ENCODE data around the gene HES5. TPM values are rescaled to one million over a fixed set of nuclear protein-coding genes. Genes with fewer than 3 reads are reported as not detected.

The HES5 gene
- total and polyA plus RNA-seq, 2 experiments from 2014 or later, result 0.16 to 0.21 TPM

DNA sequence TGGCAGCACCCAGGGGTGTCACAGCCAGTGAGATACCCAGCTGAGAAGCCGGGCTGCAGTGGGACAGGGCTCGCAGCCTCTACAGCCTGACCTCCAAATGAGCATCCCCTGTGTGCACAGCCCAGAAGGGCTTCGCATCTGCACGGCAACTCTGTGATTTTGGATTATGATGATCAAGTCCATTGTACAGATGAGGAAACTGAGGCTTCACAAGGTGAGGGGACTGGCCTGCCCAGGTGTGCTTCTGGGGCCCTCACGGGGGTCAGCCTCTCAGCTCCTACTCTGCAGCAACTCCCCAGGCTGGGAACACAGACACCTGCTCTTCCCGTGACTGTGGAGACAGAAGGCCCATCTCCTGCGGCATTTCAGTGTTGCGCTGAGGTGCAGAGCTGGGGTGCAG lies 8.8 kb upstream of the HES5 start:
- Histone ChIP-seq H3K36me3 (ENCODE audit: insufficient read depth) (no peaks in the 10 kb centered on the region), H4K20me1 (replicated peaks; ENCODE audit: insufficient read depth) (no peaks in the 10 kb centered on the region), H3K79me2 (replicated peaks; ENCODE audit: insufficient read depth) (no peaks in the 10 kb centered on the region), H2AFZ (no peak overlapping the region), H3K27ac (ENCODE audit: low read depth) (no peak overlapping the region), H3K4me2 (no peak overlapping the region), H3F3A (replicated peaks; ENCODE audit: low read depth) (0 out of 2 replicates have a peak, but pooled peaks cover 3% of the 10 kb centered on the region), H3K4me3 (no peak overlapping the region), H3K9me2 (ENCODE audit: insufficient read depth) (no peaks in the 10 kb centered on the region), H3K4me1 (ENCODE audit: insufficient read depth) (peaks cover 14% of the 10 kb centered on the region), H3K27me3 (ENCODE audit: insufficient read depth) (peaks cover 25% of the 10 kb centered on the region)
- no peak for TF ChIP-seq EZH2phosphoT487 (IDR thresholded peaks at IDR 0.05; ENCODE audit: unreplicated experiment)
- TF ChIP-seq NANOG (IDR thresholded peaks at IDR 0.05; ENCODE audit: borderline replicate concordance), result no peak
- no peak for TF ChIP-seq JUNB (IDR thresholded peaks at IDR 0.05; ENCODE audit: unreplicated experiment)
- TF ChIP-seq ZNF114 (CRISPR knock-in tag; IDR thresholded peaks at IDR 0.05), result no peak
- TF ChIP-seq, protein P1, sequence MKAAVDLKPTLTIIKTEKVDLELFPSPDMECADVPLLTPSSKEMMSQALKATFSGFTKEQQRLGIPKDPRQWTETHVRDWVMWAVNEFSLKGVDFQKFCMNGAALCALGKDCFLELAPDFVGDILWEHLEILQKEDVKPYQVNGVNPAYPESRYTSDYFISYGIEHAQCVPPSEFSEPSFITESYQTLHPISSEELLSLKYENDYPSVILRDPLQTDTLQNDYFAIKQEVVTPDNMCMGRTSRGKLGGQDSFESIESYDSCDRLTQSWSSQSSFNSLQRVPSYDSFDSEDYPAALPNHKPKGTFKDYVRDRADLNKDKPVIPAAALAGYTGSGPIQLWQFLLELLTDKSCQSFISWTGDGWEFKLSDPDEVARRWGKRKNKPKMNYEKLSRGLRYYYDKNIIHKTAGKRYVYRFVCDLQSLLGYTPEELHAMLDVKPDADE (IDR thresholded peaks at IDR 0.05), result no peak
- TF ChIP-seq ZNF331 (CRISPR knock-in tag; IDR thresholded peaks at IDR 0.05; ENCODE audit: low read depth), result no peak
- TF ChIP-seq, protein P2, sequence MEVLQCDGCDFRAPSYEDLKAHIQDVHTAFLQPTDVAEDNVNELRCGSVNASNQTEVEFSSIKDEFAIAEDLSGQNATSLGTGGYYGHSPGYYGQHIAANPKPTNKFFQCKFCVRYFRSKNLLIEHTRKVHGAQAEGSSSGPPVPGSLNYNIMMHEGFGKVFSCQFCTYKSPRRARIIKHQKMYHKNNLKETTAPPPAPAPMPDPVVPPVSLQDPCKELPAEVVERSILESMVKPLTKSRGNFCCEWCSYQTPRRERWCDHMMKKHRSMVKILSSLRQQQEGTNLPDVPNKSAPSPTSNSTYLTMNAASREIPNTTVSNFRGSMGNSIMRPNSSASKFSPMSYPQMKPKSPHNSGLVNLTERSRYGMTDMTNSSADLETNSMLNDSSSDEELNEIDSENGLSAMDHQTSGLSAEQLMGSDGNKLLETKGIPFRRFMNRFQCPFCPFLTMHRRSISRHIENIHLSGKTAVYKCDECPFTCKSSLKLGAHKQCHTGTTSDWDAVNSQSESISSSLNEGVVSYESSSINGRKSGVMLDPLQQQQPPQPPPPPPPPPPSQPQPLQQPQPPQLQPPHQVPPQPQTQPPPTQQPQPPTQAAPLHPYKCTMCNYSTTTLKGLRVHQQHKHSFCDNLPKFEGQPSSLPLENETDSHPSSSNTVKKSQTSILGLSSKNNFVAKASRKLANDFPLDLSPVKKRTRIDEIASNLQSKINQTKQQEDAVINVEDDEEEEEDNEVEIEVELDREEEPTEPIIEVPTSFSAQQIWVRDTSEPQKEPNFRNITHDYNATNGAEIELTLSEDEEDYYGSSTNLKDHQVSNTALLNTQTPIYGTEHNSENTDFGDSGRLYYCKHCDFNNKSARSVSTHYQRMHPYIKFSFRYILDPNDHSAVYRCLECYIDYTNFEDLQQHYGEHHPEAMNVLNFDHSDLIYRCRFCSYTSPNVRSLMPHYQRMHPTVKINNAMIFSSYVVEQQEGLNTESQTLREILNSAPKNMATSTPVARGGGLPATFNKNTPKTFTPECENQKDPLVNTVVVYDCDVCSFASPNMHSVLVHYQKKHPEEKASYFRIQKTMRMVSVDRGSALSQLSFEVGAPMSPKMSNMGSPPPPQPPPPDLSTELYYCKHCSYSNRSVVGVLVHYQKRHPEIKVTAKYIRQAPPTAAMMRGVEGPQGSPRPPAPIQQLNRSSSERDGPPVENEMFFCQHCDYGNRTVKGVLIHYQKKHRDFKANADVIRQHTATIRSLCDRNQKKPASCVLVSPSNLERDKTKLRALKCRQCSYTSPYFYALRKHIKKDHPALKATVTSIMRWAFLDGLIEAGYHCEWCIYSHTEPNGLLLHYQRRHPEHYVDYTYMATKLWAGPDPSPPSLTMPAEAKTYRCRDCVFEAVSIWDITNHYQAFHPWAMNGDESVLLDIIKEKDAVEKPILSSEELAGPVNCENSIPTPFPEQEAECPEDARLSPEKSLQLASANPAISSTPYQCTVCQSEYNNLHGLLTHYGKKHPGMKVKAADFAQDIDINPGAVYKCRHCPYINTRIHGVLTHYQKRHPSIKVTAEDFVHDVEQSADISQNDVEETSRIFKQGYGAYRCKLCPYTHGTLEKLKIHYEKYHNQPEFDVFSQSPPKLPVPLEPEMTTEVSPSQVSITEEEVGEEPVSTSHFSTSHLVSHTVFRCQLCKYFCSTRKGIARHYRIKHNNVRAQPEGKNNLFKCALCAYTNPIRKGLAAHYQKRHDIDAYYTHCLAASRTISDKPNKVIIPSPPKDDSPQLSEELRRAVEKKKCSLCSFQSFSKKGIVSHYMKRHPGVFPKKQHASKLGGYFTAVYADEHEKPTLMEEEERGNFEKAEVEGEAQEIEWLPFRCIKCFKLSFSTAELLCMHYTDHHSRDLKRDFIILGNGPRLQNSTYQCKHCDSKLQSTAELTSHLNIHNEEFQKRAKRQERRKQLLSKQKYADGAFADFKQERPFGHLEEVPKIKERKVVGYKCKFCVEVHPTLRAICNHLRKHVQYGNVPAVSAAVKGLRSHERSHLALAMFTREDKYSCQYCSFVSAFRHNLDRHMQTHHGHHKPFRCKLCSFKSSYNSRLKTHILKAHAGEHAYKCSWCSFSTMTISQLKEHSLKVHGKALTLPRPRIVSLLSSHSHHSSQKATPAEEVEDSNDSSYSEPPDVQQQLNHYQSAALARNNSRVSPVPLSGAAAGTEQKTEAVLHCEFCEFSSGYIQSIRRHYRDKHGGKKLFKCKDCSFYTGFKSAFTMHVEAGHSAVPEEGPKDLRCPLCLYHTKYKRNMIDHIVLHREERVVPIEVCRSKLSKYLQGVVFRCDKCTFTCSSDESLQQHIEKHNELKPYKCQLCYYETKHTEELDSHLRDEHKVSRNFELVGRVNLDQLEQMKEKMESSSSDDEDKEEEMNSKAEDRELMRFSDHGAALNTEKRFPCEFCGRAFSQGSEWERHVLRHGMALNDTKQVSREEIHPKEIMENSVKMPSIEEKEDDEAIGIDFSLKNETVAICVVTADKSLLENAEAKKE (CRISPR knock-in tag; IDR thresholded peaks at IDR 0.05), result no peak
- TF ChIP-seq POLR2AphosphoS5 (IDR thresholded peaks at IDR 0.05; ENCODE audit: low read depth), result no peak
- no peak for TF ChIP-seq STAT1 (IDR thresholded peaks at IDR 0.05; ENCODE audit: unreplicated experiment)
- no peak for TF ChIP-seq EZH2 (IDR thresholded peaks at IDR 0.05; ENCODE audit: low read depth, unreplicated experiment)
- TF ChIP-seq, protein P3, sequence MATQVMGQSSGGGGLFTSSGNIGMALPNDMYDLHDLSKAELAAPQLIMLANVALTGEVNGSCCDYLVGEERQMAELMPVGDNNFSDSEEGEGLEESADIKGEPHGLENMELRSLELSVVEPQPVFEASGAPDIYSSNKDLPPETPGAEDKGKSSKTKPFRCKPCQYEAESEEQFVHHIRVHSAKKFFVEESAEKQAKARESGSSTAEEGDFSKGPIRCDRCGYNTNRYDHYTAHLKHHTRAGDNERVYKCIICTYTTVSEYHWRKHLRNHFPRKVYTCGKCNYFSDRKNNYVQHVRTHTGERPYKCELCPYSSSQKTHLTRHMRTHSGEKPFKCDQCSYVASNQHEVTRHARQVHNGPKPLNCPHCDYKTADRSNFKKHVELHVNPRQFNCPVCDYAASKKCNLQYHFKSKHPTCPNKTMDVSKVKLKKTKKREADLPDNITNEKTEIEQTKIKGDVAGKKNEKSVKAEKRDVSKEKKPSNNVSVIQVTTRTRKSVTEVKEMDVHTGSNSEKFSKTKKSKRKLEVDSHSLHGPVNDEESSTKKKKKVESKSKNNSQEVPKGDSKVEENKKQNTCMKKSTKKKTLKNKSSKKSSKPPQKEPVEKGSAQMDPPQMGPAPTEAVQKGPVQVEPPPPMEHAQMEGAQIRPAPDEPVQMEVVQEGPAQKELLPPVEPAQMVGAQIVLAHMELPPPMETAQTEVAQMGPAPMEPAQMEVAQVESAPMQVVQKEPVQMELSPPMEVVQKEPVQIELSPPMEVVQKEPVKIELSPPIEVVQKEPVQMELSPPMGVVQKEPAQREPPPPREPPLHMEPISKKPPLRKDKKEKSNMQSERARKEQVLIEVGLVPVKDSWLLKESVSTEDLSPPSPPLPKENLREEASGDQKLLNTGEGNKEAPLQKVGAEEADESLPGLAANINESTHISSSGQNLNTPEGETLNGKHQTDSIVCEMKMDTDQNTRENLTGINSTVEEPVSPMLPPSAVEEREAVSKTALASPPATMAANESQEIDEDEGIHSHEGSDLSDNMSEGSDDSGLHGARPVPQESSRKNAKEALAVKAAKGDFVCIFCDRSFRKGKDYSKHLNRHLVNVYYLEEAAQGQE (IDR thresholded peaks at IDR 0.05; ENCODE audit: unreplicated experiment), result no peak
- TF ChIP-seq, protein P4, sequence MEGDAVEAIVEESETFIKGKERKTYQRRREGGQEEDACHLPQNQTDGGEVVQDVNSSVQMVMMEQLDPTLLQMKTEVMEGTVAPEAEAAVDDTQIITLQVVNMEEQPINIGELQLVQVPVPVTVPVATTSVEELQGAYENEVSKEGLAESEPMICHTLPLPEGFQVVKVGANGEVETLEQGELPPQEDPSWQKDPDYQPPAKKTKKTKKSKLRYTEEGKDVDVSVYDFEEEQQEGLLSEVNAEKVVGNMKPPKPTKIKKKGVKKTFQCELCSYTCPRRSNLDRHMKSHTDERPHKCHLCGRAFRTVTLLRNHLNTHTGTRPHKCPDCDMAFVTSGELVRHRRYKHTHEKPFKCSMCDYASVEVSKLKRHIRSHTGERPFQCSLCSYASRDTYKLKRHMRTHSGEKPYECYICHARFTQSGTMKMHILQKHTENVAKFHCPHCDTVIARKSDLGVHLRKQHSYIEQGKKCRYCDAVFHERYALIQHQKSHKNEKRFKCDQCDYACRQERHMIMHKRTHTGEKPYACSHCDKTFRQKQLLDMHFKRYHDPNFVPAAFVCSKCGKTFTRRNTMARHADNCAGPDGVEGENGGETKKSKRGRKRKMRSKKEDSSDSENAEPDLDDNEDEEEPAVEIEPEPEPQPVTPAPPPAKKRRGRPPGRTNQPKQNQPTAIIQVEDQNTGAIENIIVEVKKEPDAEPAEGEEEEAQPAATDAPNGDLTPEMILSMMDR (conservative IDR thresholded peaks at IDR 0.05; ENCODE audit: low read depth in 2 of 2), result no peak
- no peak overlapping the region for H3K4me3 Mint-ChIP-seq
- DNase-seq (ENCODE audit: low spot score) (no peak), ATAC-seq (no peak)
- peaks cover 16% of the 10 kb centered on the region for H3K4me1 Mint-ChIP-seq
- no peak overlapping the region for H3K27ac Mint-ChIP-seq
- H3K36me3 Mint-ChIP-seq (ENCODE audit: low read depth), result no peaks in the 10 kb centered on the region
- peaks cover 27% of the 10 kb centered on the region for H3K27me3 Mint-ChIP-seq (ENCODE audit: insufficient read depth, low read depth, poor library complexity)
- no peaks in the 10 kb centered on the region for H3K9me3 Mint-ChIP-seq
